Measurements from ENCODE around the gene IL17REL. TPM values are rescaled to one million over a fixed set of nuclear protein-coding genes. Genes with fewer than 3 reads are reported as not detected.
A peak's percentile ranks its signal among the peaks of the same experiment; 100 is the strongest.

The IL17REL gene
- total RNA-seq, 1 experiment from 2014 or later = not detected

DNA sequence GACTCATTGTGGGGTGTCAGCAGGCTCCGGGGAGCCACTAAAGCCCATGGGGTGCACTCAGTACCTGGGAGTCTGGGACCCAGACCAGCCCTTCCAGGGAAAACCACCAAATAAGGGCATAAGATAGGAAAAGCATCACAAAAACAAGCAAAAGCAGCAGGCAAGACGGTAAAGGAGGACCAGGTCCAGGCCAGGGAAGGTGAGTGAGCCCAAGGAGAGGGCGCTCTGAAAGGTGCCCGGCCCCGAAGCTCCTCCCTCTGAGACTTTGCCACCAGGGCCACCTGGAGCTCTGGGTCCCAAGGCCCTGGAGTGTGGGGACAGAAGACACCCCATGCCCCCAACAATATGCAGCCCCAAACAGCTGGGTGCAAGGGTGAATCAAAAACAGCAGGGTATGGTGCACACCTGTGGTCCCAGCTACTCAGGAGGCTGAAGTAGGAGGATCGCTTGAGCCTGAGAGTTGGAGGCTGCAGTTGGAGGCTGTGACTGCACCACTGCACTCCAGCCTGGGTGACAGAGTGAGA, 5.2 kb upstream of the IL17REL start:
- Histone ChIP-seq H3K4me1 (peaks cover 12% of the 10 kb centered on the region), H3K4me3 (ENCODE audit: low read depth, low read length) (no peak overlapping the region), H3K27me3 (replicated peaks; ENCODE audit: control insufficient read depth, insufficient read depth, low read length) (no peaks in the 10 kb centered on the region; the same call in 1 of the 2 replicates), H3K9me3 (no peaks in the 10 kb centered on the region), H3K36me3 (ENCODE audit: control insufficient read depth, insufficient read depth, low read length) (no peaks in the 10 kb centered on the region)
- intact Hi-C loops (cut with micrococcal nuclease; ENCODE audit: unreplicated experiment) = no loop called here
- H3K27ac Mint-ChIP-seq (ENCODE audit: unreplicated experiment) = no peak overlapping the region
- POLR2A ChIA-PET = no interaction called here
- TF ChIP-seq, protein P1, sequence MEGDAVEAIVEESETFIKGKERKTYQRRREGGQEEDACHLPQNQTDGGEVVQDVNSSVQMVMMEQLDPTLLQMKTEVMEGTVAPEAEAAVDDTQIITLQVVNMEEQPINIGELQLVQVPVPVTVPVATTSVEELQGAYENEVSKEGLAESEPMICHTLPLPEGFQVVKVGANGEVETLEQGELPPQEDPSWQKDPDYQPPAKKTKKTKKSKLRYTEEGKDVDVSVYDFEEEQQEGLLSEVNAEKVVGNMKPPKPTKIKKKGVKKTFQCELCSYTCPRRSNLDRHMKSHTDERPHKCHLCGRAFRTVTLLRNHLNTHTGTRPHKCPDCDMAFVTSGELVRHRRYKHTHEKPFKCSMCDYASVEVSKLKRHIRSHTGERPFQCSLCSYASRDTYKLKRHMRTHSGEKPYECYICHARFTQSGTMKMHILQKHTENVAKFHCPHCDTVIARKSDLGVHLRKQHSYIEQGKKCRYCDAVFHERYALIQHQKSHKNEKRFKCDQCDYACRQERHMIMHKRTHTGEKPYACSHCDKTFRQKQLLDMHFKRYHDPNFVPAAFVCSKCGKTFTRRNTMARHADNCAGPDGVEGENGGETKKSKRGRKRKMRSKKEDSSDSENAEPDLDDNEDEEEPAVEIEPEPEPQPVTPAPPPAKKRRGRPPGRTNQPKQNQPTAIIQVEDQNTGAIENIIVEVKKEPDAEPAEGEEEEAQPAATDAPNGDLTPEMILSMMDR (IDR thresholded peaks at IDR 0.05; ENCODE audit: insufficient read depth in 1 of 2, low read depth in 1 of 2, low read length in 1 of 2, severe bottlenecking in 1 of 2, unreplicated experiment in 1 of 2) = no peak
- no peak overlapping the region for H3K4me3 Mint-ChIP-seq (ENCODE audit: unreplicated experiment)
- no peak for DNase-seq
- BruUV-seq (replicated peaks) = no TSS peak
- H3K36me3 Mint-ChIP-seq (ENCODE audit: insufficient read depth, unreplicated experiment) = no peaks in the 10 kb centered on the region
- H3K4me1 Mint-ChIP-seq (ENCODE audit: low read depth, unreplicated experiment) = no peaks in the 10 kb centered on the region
- H3K27me3 Mint-ChIP-seq (ENCODE audit: insufficient read depth, unreplicated experiment) = no peaks in the 10 kb centered on the region
- CTCF ChIA-PET = no interaction called here
- no peaks in the 10 kb centered on the region for H3K9me3 Mint-ChIP-seq (ENCODE audit: unreplicated experiment)

GRCh38 chr22:50016988-50017700, 4.6 kb upstream of the IL17REL start:
- Histone ChIP-seq H3K4me1 (peaks cover 18% of the 10 kb centered on the region), H3K36me3 (ENCODE audit: control insufficient read depth, insufficient read depth, low read length) (no peaks in the 10 kb centered on the region), H3K27me3 (replicated peaks; ENCODE audit: control insufficient read depth, insufficient read depth, low read length) (no peaks in the 10 kb centered on the region; the same call in 1 of the 2 replicates), H3K9me3 (no peaks in the 10 kb centered on the region), H3K4me3 (ENCODE audit: low read depth, low read length) (no peak overlapping the region)
- TF ChIP-seq, protein P1 (IDR thresholded peaks at IDR 0.05; ENCODE audit: insufficient read depth in 1 of 2, low read depth in 1 of 2, low read length in 1 of 2, severe bottlenecking in 1 of 2, unreplicated experiment in 1 of 2) = no peak
- no peak overlapping the region for H3K4me3 Mint-ChIP-seq (ENCODE audit: unreplicated experiment)
- no peak overlapping the region for H3K27ac Mint-ChIP-seq (ENCODE audit: unreplicated experiment)
- H3K9me3 Mint-ChIP-seq (ENCODE audit: unreplicated experiment) = no peaks in the 10 kb centered on the region
- intact Hi-C loops (cut with micrococcal nuclease; ENCODE audit: unreplicated experiment) = no loop called here
- ChIA-PET POLR2A (no interaction called here), CTCF (no interaction called here)
- H3K27me3 Mint-ChIP-seq (ENCODE audit: insufficient read depth, unreplicated experiment) = no peaks in the 10 kb centered on the region
- DNase-seq = peak in 1 of 2 experiments; percentile 25
- no peaks in the 10 kb centered on the region for H3K36me3 Mint-ChIP-seq (ENCODE audit: insufficient read depth, unreplicated experiment)
- no TSS peak for BruUV-seq (replicated peaks)
- no peaks in the 10 kb centered on the region for H3K4me1 Mint-ChIP-seq (ENCODE audit: low read depth, unreplicated experiment)

DNA sequence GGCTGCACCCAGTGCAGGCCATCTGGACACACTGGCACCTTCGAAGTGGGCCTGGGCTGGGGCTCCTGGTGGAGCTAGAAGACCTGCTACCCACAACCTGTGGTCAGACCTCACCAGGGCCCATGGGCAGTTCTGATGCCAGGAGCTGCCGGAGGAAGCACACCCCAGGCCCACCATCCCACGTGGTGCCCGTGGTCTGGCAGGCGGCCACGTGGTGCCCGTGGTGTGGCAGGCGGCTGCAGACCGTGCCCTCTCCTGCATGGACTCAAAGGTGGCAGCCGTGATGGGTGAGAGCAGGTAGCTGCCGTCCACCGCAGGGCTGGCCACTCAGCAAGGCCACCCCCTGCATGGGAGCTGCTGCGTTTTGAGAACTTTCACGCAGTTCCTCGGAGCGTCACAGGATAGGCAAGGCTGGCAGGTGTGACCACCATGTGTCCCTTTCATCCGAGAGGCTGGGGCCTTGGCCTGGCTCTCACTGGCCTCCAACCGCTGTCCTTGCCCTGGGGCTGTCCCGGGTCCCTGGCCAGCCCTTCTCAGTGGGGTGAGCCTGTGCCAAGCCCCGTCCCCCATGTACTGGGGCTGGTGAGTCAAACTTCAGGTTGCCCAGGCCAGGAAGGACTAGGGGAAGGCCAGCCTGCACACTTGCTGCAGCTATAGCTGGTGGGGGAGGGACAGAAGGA, 3.9 kb upstream of the IL17REL start:
- Histone ChIP-seq H3K36me3 (ENCODE audit: control insufficient read depth, insufficient read depth, low read length) (no peaks in the 10 kb centered on the region), H3K9me3 (no peaks in the 10 kb centered on the region), H3K4me1 (peaks cover 18% of the 10 kb centered on the region), H3K27me3 (replicated peaks; ENCODE audit: control insufficient read depth, insufficient read depth, low read length) (no peaks in the 10 kb centered on the region; the same call in 1 of the 2 replicates), H3K4me3 (ENCODE audit: low read depth, low read length) (no peak overlapping the region)
- intact Hi-C loops (cut with micrococcal nuclease; ENCODE audit: unreplicated experiment) = no loop called here
- no peak overlapping the region for H3K4me3 Mint-ChIP-seq (ENCODE audit: unreplicated experiment)
- BruUV-seq (replicated peaks) = no TSS peak
- TF ChIP-seq, protein P1 (IDR thresholded peaks at IDR 0.05; ENCODE audit: insufficient read depth in 1 of 2, low read depth in 1 of 2, low read length in 1 of 2, severe bottlenecking in 1 of 2, unreplicated experiment in 1 of 2) = no peak
- no peak for DNase-seq
- no peaks in the 10 kb centered on the region for H3K9me3 Mint-ChIP-seq (ENCODE audit: unreplicated experiment)
- POLR2A ChIA-PET = no interaction called here
- no peaks in the 10 kb centered on the region for H3K36me3 Mint-ChIP-seq (ENCODE audit: insufficient read depth, unreplicated experiment)
- no peak overlapping the region for H3K27ac Mint-ChIP-seq (ENCODE audit: unreplicated experiment)
- no peaks in the 10 kb centered on the region for H3K27me3 Mint-ChIP-seq (ENCODE audit: insufficient read depth, unreplicated experiment)
- no peaks in the 10 kb centered on the region for H3K4me1 Mint-ChIP-seq (ENCODE audit: low read depth, unreplicated experiment)
- CTCF ChIA-PET = interaction anchor here (0.6 kb wide), 1 partner anchor 236 kb away, joined by 5 read pairs; no protein-coding TSS in a partner anchor

Measured in Caco-2 (cell line).